ENCODE results near the gene GPR39.

The GPR39 gene

GRCh38 chr2:132671151-132671835 lies 254.7 kb downstream of the GPR39 start:
- no peak for DNase-seq (ENCODE audit: low spot score)

GRCh38 chr2:132676999-132677398 lies 260.4 kb downstream of the GPR39 start:
- no peak for DNase-seq (ENCODE audit: low spot score)

- no peak for DNase-seq (ENCODE audit: low spot score)
Observed at GRCh38 chr2:132677661-132678060, 261.1 kb downstream of the GPR39 start.

- no peak for DNase-seq (ENCODE audit: low spot score)
Observed at GRCh38 chr2:132678483-132678882, 261.9 kb downstream of the GPR39 start.

GRCh38 chr2:132680544-132680943 lies 263.9 kb downstream of the GPR39 start:
- no peak for DNase-seq (ENCODE audit: low spot score)

- no peak for DNase-seq (ENCODE audit: low spot score)
Observed at GRCh38 chr2:132681766-132682165, 265.2 kb downstream of the GPR39 start.

- DNase-seq (ENCODE audit: low spot score): no peak
Observed at GRCh38 chr2:132690664-132691303, 274.2 kb downstream of the GPR39 start.

- DNase-seq (ENCODE audit: low spot score): no peak
Observed at GRCh38 chr2:132691556-132691955, 275.0 kb downstream of the GPR39 start.

GRCh38 chr2:132692816-132693215 lies 276.2 kb downstream of the GPR39 start:
- DNase-seq (ENCODE audit: low spot score): no peak
